Hepatocyte (in vitro differentiated cells): ENCODE measurements around the gene NEU3. TPM values are rescaled to one million over a fixed set of nuclear protein-coding genes. Genes with fewer than 3 reads are reported as not detected.
A peak's percentile ranks its signal among the peaks of the same experiment; 100 is the strongest.

Experiments
- DNase-seq: peaks from one replicate; pipeline ENCODE4 v3.0.0-alpha.2; 2016; ENCODE audit warnings: low spot score
- H2AFZ ChIP-seq: fragments of 200-600 bp; sonication (generic); 2 replicates; pipeline ENCODE4 v1.6.0; 2016; ENCODE audit warnings: antibody characterized with exemption, mild to moderate bottlenecking
- H3K27ac ChIP-seq: fragments of 200-600 bp; sonication (generic); 2 replicates; pipeline ENCODE4 v1.5.1; 2016; ENCODE audit warnings: mild to moderate bottlenecking
- H3K27me3 ChIP-seq: fragments of 200-600 bp; sonication (generic); 2 replicates; pipeline ENCODE4 v1.6.1; 2016
- H3K36me3 ChIP-seq: fragments of 200-600 bp; sonication (generic); replicated peaks from 2 replicates; pipeline ENCODE4 v1.5.1; 2016; ENCODE audit warnings: low read depth; ENCODE audit not compliant: insufficient read depth
- H3K4me1 ChIP-seq: fragments of 200-600 bp; sonication (generic); 2 replicates; pipeline ENCODE4 v1.5.1; 2016; ENCODE audit warnings: mild to moderate bottlenecking, moderate library complexity; ENCODE audit not compliant: insufficient read depth
- H3K4me2 ChIP-seq: fragments of 200-600 bp; sonication (generic); 2 replicates; pipeline ENCODE4 v1.6.0; 2016
- H3K4me3 ChIP-seq: fragments of 200-600 bp; sonication (generic); 2 replicates; pipeline ENCODE4 v1.5.1; 2016; ENCODE audit warnings: mild to moderate bottlenecking
- H3K79me2 ChIP-seq: fragments of 200-600 bp; sonication (generic); 2 replicates; pipeline ENCODE4 v1.6.0; 2017; ENCODE audit warnings: mild to moderate bottlenecking
- H3K9me2 ChIP-seq: fragments of 200-600 bp; sonication (generic); replicated peaks from 2 replicates; pipeline ENCODE4 v1.6.0; 2017; ENCODE audit warnings: mild to moderate bottlenecking; ENCODE audit not compliant: insufficient read depth
- H3K9me3 ChIP-seq: fragments of 200-600 bp; sonication (generic); 2 replicates; pipeline ENCODE4 v1.5.1; 2016; ENCODE audit warnings: low read depth, mild to moderate bottlenecking
- H4K20me1 ChIP-seq: fragments of 200-600 bp; sonication (generic); 2 replicates; pipeline ENCODE4 v1.6.0; 2016; ENCODE audit warnings: mild to moderate bottlenecking; ENCODE audit not compliant: insufficient read depth, poor library complexity, severe bottlenecking
- CTCF ChIP-seq: fragments of 200-600 bp; sonication (generic); IDR thresholded peaks from 2 replicates; pipeline ENCODE4 v1.5.1; 2016; ENCODE audit warnings: antibody characterized with exemption, mild to moderate bottlenecking; ENCODE audit not compliant: poor library complexity
- EZH2 ChIP-seq: fragments of 200-600 bp; sonication (generic); IDR thresholded peaks from 2 replicates; pipeline ENCODE4 v1.6.1; 2016; ENCODE audit warnings: antibody characterized with exemption, mild to moderate bottlenecking, borderline replicate concordance
- EZH2phosphoT487 ChIP-seq: fragments of 200-600 bp; sonication (generic); IDR thresholded peaks from one replicate; pipeline ENCODE4 v1.6.1; 2018; ENCODE audit warnings: antibody characterized with exemption, mild to moderate bottlenecking, low read depth, moderate library complexity; ENCODE audit not compliant: unreplicated experiment, severe bottlenecking
- WGBS: methylation state at CpG from one replicate; pipeline ENCODE4 v1.1.6; 2016; ENCODE audit warnings: low lambda C conversion rate; ENCODE audit errors: missing lambda C conversion rate; 5-methylcytosine and 5-hydroxymethylcytosine counted together
- polyA plus RNA-seq: library from polyadenylated mRNA; unstranded; fragments of >200 nt; fragmentation: Nextera tagmentation; extraction: Ambion mirVana; gene quantifications from 2 replicates; pipeline ENCODE4 v1.2.1, GENCODE V29; 2016
- total RNA-seq: library from RNA; depleted of rRNA; stranded (reverse); fragments of >200 nt; gene quantifications from 2 replicates; pipeline ENCODE4 v1.2.3, GENCODE V29; 2014

The NEU3 gene
- total and polyA plus RNA-seq, 2 experiments from 2014 or later = 4.3 to 11.7 TPM

- 6% methylated on average over 9 of the region's 9 CpGs for WGBS
- DNase-seq = peak; percentile 18
Measured at GRCh38 chr11:74948546-74948897, 40.2 kb upstream of the NEU3 start.

GRCh38 chr11:74948898-74949752 lies 39.6 kb upstream of the NEU3 start, which contains the start of the genes SPCS2 and XRRA1:
TSS of gene SPCS2 (plus strand) at chr11:74949266. CDS start at chr11:74949286, 20 bp downstream.
TSS of gene XRRA1 (minus strand) at chr11:74949091. CDS start at chr11:74940878, 8,213 bp downstream.
- H3K4me1 ChIP-seq = peaks cover 9% of the 10 kb centered on the region
- TF ChIP-seq EZH2 = no peak

More at GRCh38 chr11:74948546-74948897, 40.2 kb upstream of the NEU3 start:
- Histone ChIP-seq H3K9me3 (no peaks in the 10 kb centered on the region), H4K20me1 (peaks cover 15% of the 10 kb centered on the region), H3K27me3 (no peaks in the 10 kb centered on the region), H3K4me3 (peak overlapping the region; percentile 37), H3K27ac (peak overlapping the region; percentile 37), H2AFZ (peak overlapping the region; percentile 84), H3K79me2 (peaks cover 45% of the 10 kb centered on the region), H3K36me3 (no peaks in the 10 kb centered on the region), H3K4me1 (peaks cover 9% of the 10 kb centered on the region), H3K9me2 (no peaks in the 10 kb centered on the region), H3K4me2 (peak overlapping the region; percentile 80)
- TF ChIP-seq CTCF (no peak), EZH2 (no peak), EZH2phosphoT487 (no peak)

GRCh38 chr11:74949753-74950137 lies 39.0 kb upstream of the NEU3 start:
- WGBS = 4% methylated on average over 6 of the region's 6 CpGs

More at GRCh38 chr11:74948898-74949752, 39.6 kb upstream of the NEU3 start, which contains the start of the genes SPCS2 and XRRA1:
- Histone ChIP-seq H3K4me3 (peak within 1 kb of the TSS; percentile 66), H3K79me2 (peaks cover 51% of the 10 kb centered on the region), H3K9me3 (no peaks in the 10 kb centered on the region), H2AFZ (peak within 1 kb of the TSS; percentile 84), H4K20me1 (peaks cover 16% of the 10 kb centered on the region), H3K4me2 (peak within 1 kb of the TSS; percentile 90), H3K36me3 (no peaks in the 10 kb centered on the region), H3K27ac (peak within 1 kb of the TSS; percentile 70), H3K9me2 (no peaks in the 10 kb centered on the region), H3K27me3 (no peaks in the 10 kb centered on the region)
- under 1% methylated on average over 59 of the region's 67 CpGs for WGBS
- peak; percentile 99 for DNase-seq

More at GRCh38 chr11:74949753-74950137, 39.0 kb upstream of the NEU3 start:
- Histone ChIP-seq H3K4me3 (peak overlapping the region; percentile 66), H3K79me2 (peaks cover 57% of the 10 kb centered on the region), H3K36me3 (no peaks in the 10 kb centered on the region), H3K9me2 (no peaks in the 10 kb centered on the region), H3K27ac (peak overlapping the region; percentile 70), H3K27me3 (no peaks in the 10 kb centered on the region), H3K4me1 (peaks cover 9% of the 10 kb centered on the region), H2AFZ (peak overlapping the region; percentile 66), H3K4me2 (peak overlapping the region; percentile 90), H4K20me1 (peaks cover 16% of the 10 kb centered on the region), H3K9me3 (no peaks in the 10 kb centered on the region)
- no peak for DNase-seq
- no peak for TF ChIP-seq EZH2phosphoT487
- TF ChIP-seq EZH2 = no peak
- no peak for TF ChIP-seq CTCF
